ENCODE results near the gene CPM.

DNA sequence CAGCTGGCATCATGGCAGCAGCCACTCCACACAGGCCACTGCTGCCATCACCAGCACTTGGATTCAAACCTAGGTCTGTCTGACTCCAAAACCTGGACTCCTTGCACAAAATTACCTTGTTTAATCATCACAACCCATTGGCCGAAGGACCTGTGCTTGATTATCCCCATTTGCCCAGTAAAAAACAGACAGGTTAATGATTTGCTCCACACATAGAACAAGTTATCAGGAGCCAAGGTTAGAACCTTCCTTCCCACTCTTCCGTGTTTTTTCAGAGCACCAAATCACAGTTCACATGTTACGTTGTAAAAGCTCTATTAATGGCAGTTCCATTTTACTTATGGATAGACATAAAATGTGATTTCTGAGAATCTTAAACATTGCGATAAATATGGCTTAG lies 23.5 kb upstream of the CPM start:
- TF ChIP-seq CTCF (IDR thresholded peaks at IDR 0.05) (no peak), POLR2A (IDR thresholded peaks at IDR 0.05; ENCODE audit: low read depth) (no peak), POLR2AphosphoS5 (IDR thresholded peaks at IDR 0.05) (no peak)
